ENCODE data around the gene CATSPER1. TPM values are rescaled to one million over a fixed set of nuclear protein-coding genes. Genes with fewer than 3 reads are reported as not detected.
A peak's percentile ranks its signal among the peaks of the same experiment; 100 is the strongest.

The CATSPER1 gene
- total RNA-seq, 1 experiment from 2014 or later = 2.4 TPM

- H3K4me2 ChIP-seq (ENCODE audit: low read length) = peak overlapping the region; percentile 65
- H2AFZ ChIP-seq (ENCODE audit: low read depth, low read length, poor library complexity, severe bottlenecking) = no peak overlapping the region
- DNase-seq (ENCODE audit: low read depth, low spot score) (no peak), ATAC-seq (peak; percentile 81)
- no peak for TF ChIP-seq JUND (IDR thresholded peaks at IDR 0.05)
- no peak for TF ChIP-seq CEBPB (IDR thresholded peaks at IDR 0.05; ENCODE audit: low read depth)
- TF ChIP-seq ZFX (IDR thresholded peaks at IDR 0.05) = no peak
- TF ChIP-seq FOSL1 (IDR thresholded peaks at IDR 0.05; ENCODE audit: low read depth) = no peak
- TF ChIP-seq POLR2AphosphoS5 (IDR thresholded peaks at IDR 0.05; ENCODE audit: low read depth, low read length) = peak; percentile 37; the same call in 1 of the 2 replicates
- TF ChIP-seq, protein P1, sequence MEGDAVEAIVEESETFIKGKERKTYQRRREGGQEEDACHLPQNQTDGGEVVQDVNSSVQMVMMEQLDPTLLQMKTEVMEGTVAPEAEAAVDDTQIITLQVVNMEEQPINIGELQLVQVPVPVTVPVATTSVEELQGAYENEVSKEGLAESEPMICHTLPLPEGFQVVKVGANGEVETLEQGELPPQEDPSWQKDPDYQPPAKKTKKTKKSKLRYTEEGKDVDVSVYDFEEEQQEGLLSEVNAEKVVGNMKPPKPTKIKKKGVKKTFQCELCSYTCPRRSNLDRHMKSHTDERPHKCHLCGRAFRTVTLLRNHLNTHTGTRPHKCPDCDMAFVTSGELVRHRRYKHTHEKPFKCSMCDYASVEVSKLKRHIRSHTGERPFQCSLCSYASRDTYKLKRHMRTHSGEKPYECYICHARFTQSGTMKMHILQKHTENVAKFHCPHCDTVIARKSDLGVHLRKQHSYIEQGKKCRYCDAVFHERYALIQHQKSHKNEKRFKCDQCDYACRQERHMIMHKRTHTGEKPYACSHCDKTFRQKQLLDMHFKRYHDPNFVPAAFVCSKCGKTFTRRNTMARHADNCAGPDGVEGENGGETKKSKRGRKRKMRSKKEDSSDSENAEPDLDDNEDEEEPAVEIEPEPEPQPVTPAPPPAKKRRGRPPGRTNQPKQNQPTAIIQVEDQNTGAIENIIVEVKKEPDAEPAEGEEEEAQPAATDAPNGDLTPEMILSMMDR (IDR thresholded peaks at IDR 0.05 in 2 of 3, conservative IDR thresholded peaks at IDR 0.05 in 1 of 3; ENCODE audit: borderline replicate concordance in 1 of 3, insufficient read depth in 1 of 3, low read depth in 2 of 3, low read length in 2 of 3) = peak in 2 of 3 experiments; percentile 90 to 91; a peak in 4 of 6 replicates
- no peak for TF ChIP-seq EGR1 (IDR thresholded peaks at IDR 0.05; ENCODE audit: low read depth)
- TF ChIP-seq, protein P2, sequence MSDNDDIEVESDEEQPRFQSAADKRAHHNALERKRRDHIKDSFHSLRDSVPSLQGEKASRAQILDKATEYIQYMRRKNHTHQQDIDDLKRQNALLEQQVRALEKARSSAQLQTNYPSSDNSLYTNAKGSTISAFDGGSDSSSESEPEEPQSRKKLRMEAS (IDR thresholded peaks at IDR 0.05) = no peak
- TF ChIP-seq ATF3 (IDR thresholded peaks at IDR 0.05) = no peak
- no peak for TF ChIP-seq SP1 (IDR thresholded peaks at IDR 0.05; ENCODE audit: low read depth)
- no peaks in the 10 kb centered on the region for H3K36me3 ChIP-seq (ENCODE audit: control insufficient read depth in 1 of 2, insufficient read depth in 2 of 2, low read length in 2 of 2)
- H3K27me3 ChIP-seq (ENCODE audit: insufficient read depth, low read length) = no peaks in the 10 kb centered on the region
- ChIA-PET CTCF (interaction anchor here (0.9 to 3.0 kb wide), 10 partner anchors 9 to 138 kb away, joined by 3 to 22 read pairs (median 5); partner anchors contain the start of genes BANF1, CST6, EIF1AD and SF3B2), RAD21 (ENCODE audit: low non-redundant PET in 1 of 2, low total read pairs in 2 of 2, uncharacterized antibody in 2 of 2, unreplicated experiment in 2 of 2) (interaction anchor here in 1 of 2 experiments (1.2 kb wide), 1 partner anchor 137 kb away, joined by 3 read pairs; no protein-coding TSS in a partner anchor), POLR2A (interaction anchor here (1.9 to 2.8 kb wide), 2 partner anchors 11 to 20 kb away, joined by 4 to 10 read pairs; partner anchors contain the start of genes BANF1 and CST6)
- 0 out of 4 replicates have a peak overlapping the region, but pooled peaks of 1 of the 2 experiments have one; percentile 13 for H3K4me3 ChIP-seq (replicated peaks in 1 of 2; ENCODE audit: low read depth in 1 of 2, low read length in 2 of 2)
- no peaks in the 10 kb centered on the region for H3K9me2 ChIP-seq (ENCODE audit: insufficient read depth)
- no TSS peak for BruUV-seq (replicated peaks)
- no peaks in the 10 kb centered on the region for H4K20me1 ChIP-seq (ENCODE audit: insufficient read depth)
- H3K9me3 ChIP-seq (ENCODE audit: control insufficient read depth in 1 of 2, insufficient read depth in 1 of 2, low read depth in 1 of 2, low read length in 2 of 2) = no peaks in the 10 kb centered on the region
- no peak overlapping the region; the same call in 1 of the 2 replicates for H3K27ac ChIP-seq (ENCODE audit: low read depth, low read length)
- intact Hi-C loops (cut with micrococcal nuclease) = no loop called here
- H3K79me2 ChIP-seq (ENCODE audit: insufficient read depth, low read length) = no peaks in the 10 kb centered on the region
- peaks cover 14 to 47% of the 10 kb centered on the region in 2 experiments for H3K4me1 ChIP-seq (ENCODE audit: control insufficient read depth in 1 of 2, insufficient read depth in 2 of 2, low read length in 2 of 2)
- peak overlapping the region; percentile 12; the same call in 1 of the 2 replicates for H3K9ac ChIP-seq (ENCODE audit: low read length)
Observed at GRCh38 chr11:66022401-66023185, 3.7 kb downstream of the CATSPER1 start.

All from HCT116 (cell line).